ES-I3 (cell line): ENCODE measurements around the gene ADH6.
"Not testable (repeated sequence)": the region's sequence is repeated elsewhere in the genome, so short reads cannot be mapped to it uniquely, and the experiment has no call there.

Experiments used
- H3K36me3 ChIP-seq: 2 replicates; pipeline ENCODE4 v1.6.1; 2013; ENCODE audit warnings: mild to moderate bottlenecking, low read length, control low read depth, moderate library complexity; ENCODE audit not compliant: insufficient read depth
- H3K4me1 ChIP-seq: 2 replicates; pipeline ENCODE4 v1.6.1; 2013; ENCODE audit warnings: mild to moderate bottlenecking, control low read depth, low read length; ENCODE audit not compliant: insufficient read depth
- H3K9ac ChIP-seq: 2 replicates; pipeline ENCODE4 v1.6.1; 2013; ENCODE audit warnings: low read depth, mild to moderate bottlenecking, low read length, moderate library complexity
- H3K9me3 ChIP-seq: 2 replicates; pipeline ENCODE4 v1.6.1; 2013; ENCODE audit warnings: mild to moderate bottlenecking, low read length, moderate library complexity; ENCODE audit not compliant: control insufficient read depth, insufficient read depth

The ADH6 gene

GRCh38 chr4:99219072-99219471 is at the start of gene ADH6:
Gene ADH6 (minus strand): TSS chr4:99219246. CDS start chr4:99219152, 94 bp downstream.
- Histone ChIP-seq H3K4me1 (peaks cover 6% of the 10 kb centered on the region; the same call in 1 of the 2 replicates), H3K9ac (no peak within 1 kb of the TSS; the same call in 1 of the 2 replicates), H3K36me3 (no peaks in the 10 kb centered on the region), H3K9me3 (no peaks in the 10 kb centered on the region)

GRCh38 chr4:99264927-99265326 is 45.9 kb upstream of the ADH6 start:
- H3K4me1 ChIP-seq, result no peaks in the 10 kb centered on the region
- H3K36me3 ChIP-seq, result no peaks in the 10 kb centered on the region
- no peaks in the 10 kb centered on the region for H3K9me3 ChIP-seq
- no peak overlapping the region for H3K9ac ChIP-seq

- no peak overlapping the region for H3K9ac ChIP-seq
These were observed 33.7 kb upstream of the ADH6 start for GRCh38 chr4:99252746-99253145.

GRCh38 chr4:99248714-99249113 is 29.7 kb upstream of the ADH6 start:
- Histone ChIP-seq H3K36me3 (no peaks in the 10 kb centered on the region), H3K4me1 (no peaks in the 10 kb centered on the region), H3K9me3 (no peaks in the 10 kb centered on the region), H3K9ac (no peak overlapping the region)

More at GRCh38 chr4:99252746-99253145, 33.7 kb upstream of the ADH6 start:
- Histone ChIP-seq H3K4me1 (no peaks in the 10 kb centered on the region), H3K36me3 (no peaks in the 10 kb centered on the region), H3K9me3 (no peaks in the 10 kb centered on the region)

GRCh38 chr4:99235955-99236354 is 16.9 kb upstream of the ADH6 start:
- no peaks in the 10 kb centered on the region for H3K36me3 ChIP-seq
- no peaks in the 10 kb centered on the region for H3K9me3 ChIP-seq
- no peak overlapping the region for H3K9ac ChIP-seq
- no peaks in the 10 kb centered on the region for H3K4me1 ChIP-seq

- Histone ChIP-seq H3K4me1 (no peaks in the 10 kb centered on the region), H3K9me3 (no peaks in the 10 kb centered on the region), H3K9ac (no peak overlapping the region), H3K36me3 (no peaks in the 10 kb centered on the region)
These were observed 15.4 kb upstream of the ADH6 start for GRCh38 chr4:99234331-99235010.

- H3K4me1 ChIP-seq, H3K9me3 ChIP-seq, H3K36me3 ChIP-seq, H3K9ac ChIP-seq: not testable (repeated sequence)
These were observed 14.4 kb upstream of the ADH6 start for GRCh38 chr4:99233397-99233796.

- H3K9me3 ChIP-seq, H3K9ac ChIP-seq, H3K4me1 ChIP-seq, H3K36me3 ChIP-seq: not testable (repeated sequence)
These were observed 9.7 kb upstream of the ADH6 start for GRCh38 chr4:99228706-99229105.

- H3K4me1 ChIP-seq, H3K9ac ChIP-seq, H3K9me3 ChIP-seq, H3K36me3 ChIP-seq: not testable (repeated sequence)
These were observed 8.6 kb upstream of the ADH6 start for GRCh38 chr4:99227646-99228045.

- Histone ChIP-seq H3K9me3 (no peaks in the 10 kb centered on the region), H3K4me1 (peaks cover 6% of the 10 kb centered on the region; the same call in 1 of the 2 replicates), H3K36me3 (no peaks in the 10 kb centered on the region), H3K9ac (no peak overlapping the region)
These were observed 2.9 kb upstream of the ADH6 start for GRCh38 chr4:99221980-99222379.

- H3K36me3 ChIP-seq, result no peaks in the 10 kb centered on the region
- peaks cover 6% of the 10 kb centered on the region; the same call in 1 of the 2 replicates for H3K4me1 ChIP-seq
- H3K9me3 ChIP-seq, result no peaks in the 10 kb centered on the region
- H3K9ac ChIP-seq, result no peak overlapping the region; the same call in 1 of the 2 replicates
These were observed 433 bp upstream of the ADH6 start for GRCh38 chr4:99219479-99219878.

- Histone ChIP-seq H3K4me1 (peaks cover 3% of the 10 kb centered on the region; the same call in 1 of the 2 replicates), H3K9ac (no peak overlapping the region), H3K9me3 (no peaks in the 10 kb centered on the region), H3K36me3 (no peaks in the 10 kb centered on the region)
These were observed 3.5 kb downstream of the ADH6 start for GRCh38 chr4:99215521-99215920.

- no peak overlapping the region for H3K9ac ChIP-seq
- H3K36me3 ChIP-seq, result no peaks in the 10 kb centered on the region
These were observed 8.3 kb downstream of the ADH6 start for GRCh38 chr4:99210789-99211188.

GRCh38 chr4:99209671-99210070 is 9.4 kb downstream of the ADH6 start:
- no peak overlapping the region for H3K9ac ChIP-seq
- H3K4me1 ChIP-seq, result peaks cover 8% of the 10 kb centered on the region; the same call in 1 of the 2 replicates
- no peaks in the 10 kb centered on the region for H3K36me3 ChIP-seq
- H3K9me3 ChIP-seq, result no peaks in the 10 kb centered on the region

More at GRCh38 chr4:99210789-99211188, 8.3 kb downstream of the ADH6 start:
- Histone ChIP-seq H3K4me1 (peaks cover 8% of the 10 kb centered on the region; the same call in 1 of the 2 replicates), H3K9me3 (no peaks in the 10 kb centered on the region)

- H3K4me1 ChIP-seq, result peaks cover 8% of the 10 kb centered on the region; the same call in 1 of the 2 replicates
- no peak overlapping the region for H3K9ac ChIP-seq
- no peaks in the 10 kb centered on the region for H3K36me3 ChIP-seq
- no peaks in the 10 kb centered on the region for H3K9me3 ChIP-seq
These were observed 10.3 kb downstream of the ADH6 start for GRCh38 chr4:99208719-99209075.
